ENCODE data around the gene WWC2.
"Not testable (repeated sequence)": the region's sequence is repeated elsewhere in the genome, so short reads cannot be mapped to it uniquely, and the experiment has no call there.

Gene WWC2

GRCh38 chr4:183192571-183192970, 93.5 kb downstream of the WWC2 start:
- no peaks in the 10 kb centered on the region for H3K9me3 Mint-ChIP-seq
- H3K36me3 Mint-ChIP-seq (ENCODE audit: insufficient read depth): no peaks in the 10 kb centered on the region
- DNase-seq (no peak), ATAC-seq (replicated peaks) (no peak)
- peaks cover 11 to 30% of the 10 kb centered on the region in 2 donors for H3K27me3 Mint-ChIP-seq
- H3K4me1 Mint-ChIP-seq (ENCODE audit: low read depth in 2 of 2): peaks cover 0 to 2% of the 10 kb centered on the region in 2 donors
- no peak overlapping the region for H3K4me3 Mint-ChIP-seq
- no peak overlapping the region for H3K27ac Mint-ChIP-seq

- not testable (repeated sequence) for H3K4me3 Mint-ChIP-seq; ATAC-seq (replicated peaks); H3K9me3 Mint-ChIP-seq; H3K36me3 Mint-ChIP-seq (ENCODE audit: insufficient read depth); DNase-seq; H3K4me1 Mint-ChIP-seq (ENCODE audit: low read depth in 2 of 2); H3K27ac Mint-ChIP-seq
- H3K27me3 Mint-ChIP-seq: peaks cover 1 to 20% of the 10 kb centered on the region in 2 donors
Measured at GRCh38 chr4:183193730-183194338, 94.8 kb downstream of the WWC2 start.

- peaks cover 0 to 2% of the 10 kb centered on the region in 2 donors for H3K4me1 Mint-ChIP-seq (ENCODE audit: low read depth in 2 of 2)
- no peaks in the 10 kb centered on the region for H3K36me3 Mint-ChIP-seq (ENCODE audit: insufficient read depth)
- H3K9me3 Mint-ChIP-seq: no peaks in the 10 kb centered on the region
- ATAC-seq (replicated peaks) (no peak), DNase-seq (no peak)
- H3K27ac Mint-ChIP-seq: no peak overlapping the region
- H3K4me3 Mint-ChIP-seq: no peak overlapping the region
- H3K27me3 Mint-ChIP-seq: peaks cover 0 to 20% of the 10 kb centered on the region in 2 donors
Measured at GRCh38 chr4:183195534-183195933, 96.5 kb downstream of the WWC2 start.

GRCh38 chr4:183197140-183197539, 98.1 kb downstream of the WWC2 start:
- ATAC-seq (replicated peaks): no peak
- Mint-ChIP-seq H3K27ac (no peak overlapping the region), H3K36me3 (ENCODE audit: insufficient read depth) (no peaks in the 10 kb centered on the region), H3K27me3 (peaks cover 0 to 20% of the 10 kb centered on the region in 2 donors), H3K4me3 (no peak overlapping the region), H3K9me3 (no peaks in the 10 kb centered on the region), H3K4me1 (ENCODE audit: low read depth in 2 of 2) (peaks cover 0 to 2% of the 10 kb centered on the region in 2 donors)
- no peak for DNase-seq

GRCh38 chr4:183200453-183200852, 101.4 kb downstream of the WWC2 start:
- Mint-ChIP-seq H3K27me3 (peaks cover 0 to 16% of the 10 kb centered on the region in 2 donors), H3K27ac (no peak overlapping the region), H3K36me3 (ENCODE audit: insufficient read depth) (no peaks in the 10 kb centered on the region), H3K4me3 (no peak overlapping the region), H3K4me1 (ENCODE audit: low read depth in 2 of 2) (peaks cover 0 to 2% of the 10 kb centered on the region in 2 donors), H3K9me3 (no peaks in the 10 kb centered on the region)
- no peak for DNase-seq
- ATAC-seq (replicated peaks): no peak

GRCh38 chr4:183201331-183201730, 102.3 kb downstream of the WWC2 start:
- H3K27me3 Mint-ChIP-seq: peaks cover 0 to 8% of the 10 kb centered on the region in 2 donors
- no peak overlapping the region for H3K27ac Mint-ChIP-seq
- H3K9me3 Mint-ChIP-seq: no peaks in the 10 kb centered on the region
- no peaks in the 10 kb centered on the region for H3K36me3 Mint-ChIP-seq (ENCODE audit: insufficient read depth)
- no peak for ATAC-seq (replicated peaks)
- DNase-seq: no peak
- H3K4me1 Mint-ChIP-seq (ENCODE audit: low read depth in 2 of 2): no peaks in the 10 kb centered on the region
- H3K4me3 Mint-ChIP-seq: no peak overlapping the region

GRCh38 chr4:183202523-183202922, 103.5 kb downstream of the WWC2 start:
- Mint-ChIP-seq H3K27ac (no peak overlapping the region), H3K4me3 (no peak overlapping the region), H3K4me1 (ENCODE audit: low read depth in 2 of 2) (no peaks in the 10 kb centered on the region), H3K36me3 (ENCODE audit: insufficient read depth) (no peaks in the 10 kb centered on the region), H3K9me3 (no peaks in the 10 kb centered on the region), H3K27me3 (peaks cover 0 to 8% of the 10 kb centered on the region in 2 donors)
- DNase-seq: no peak
- no peak for ATAC-seq (replicated peaks)

GRCh38 chr4:183204793-183205192, 105.7 kb downstream of the WWC2 start:
- H3K4me3 Mint-ChIP-seq: no peak overlapping the region
- ATAC-seq (replicated peaks): no peak
- no peaks in the 10 kb centered on the region for H3K4me1 Mint-ChIP-seq (ENCODE audit: low read depth in 2 of 2)
- no peaks in the 10 kb centered on the region for H3K9me3 Mint-ChIP-seq
- H3K36me3 Mint-ChIP-seq (ENCODE audit: insufficient read depth): no peaks in the 10 kb centered on the region
- peaks cover 0 to 8% of the 10 kb centered on the region in 2 donors for H3K27me3 Mint-ChIP-seq
- no peak for DNase-seq
- no peak overlapping the region for H3K27ac Mint-ChIP-seq

- DNase-seq (no peak), ATAC-seq (replicated peaks) (no peak)
- H3K9me3 Mint-ChIP-seq: no peaks in the 10 kb centered on the region
- H3K27me3 Mint-ChIP-seq: peaks cover 0 to 8% of the 10 kb centered on the region in 2 donors
- H3K27ac Mint-ChIP-seq: no peak overlapping the region
- H3K4me3 Mint-ChIP-seq: no peak overlapping the region
- H3K4me1 Mint-ChIP-seq (ENCODE audit: low read depth in 2 of 2): no peaks in the 10 kb centered on the region
- H3K36me3 Mint-ChIP-seq (ENCODE audit: insufficient read depth): no peaks in the 10 kb centered on the region
Measured at GRCh38 chr4:183205193-183205592, 106.1 kb downstream of the WWC2 start.

- no peak for ATAC-seq (replicated peaks)
- Mint-ChIP-seq H3K36me3 (ENCODE audit: insufficient read depth) (no peaks in the 10 kb centered on the region), H3K27ac (no peak overlapping the region)
Measured at GRCh38 chr4:183205709-183206108, 106.7 kb downstream of the WWC2 start.

GRCh38 chr4:183211533-183211932, 112.5 kb downstream of the WWC2 start:
- H3K27ac Mint-ChIP-seq: no peak overlapping the region
- H3K4me3 Mint-ChIP-seq: no peak overlapping the region
- H3K4me1 Mint-ChIP-seq (ENCODE audit: low read depth in 2 of 2): no peaks in the 10 kb centered on the region
- H3K36me3 Mint-ChIP-seq (ENCODE audit: insufficient read depth): no peaks in the 10 kb centered on the region
- DNase-seq (no peak), ATAC-seq (replicated peaks) (no peak)
- peaks cover 0 to 13% of the 10 kb centered on the region in 2 donors for H3K27me3 Mint-ChIP-seq
- no peaks in the 10 kb centered on the region for H3K9me3 Mint-ChIP-seq

More at GRCh38 chr4:183205709-183206108, 106.7 kb downstream of the WWC2 start:
- Mint-ChIP-seq H3K27me3 (peaks cover 0 to 8% of the 10 kb centered on the region in 2 donors), H3K4me1 (ENCODE audit: low read depth in 2 of 2) (no peaks in the 10 kb centered on the region), H3K9me3 (no peaks in the 10 kb centered on the region), H3K4me3 (no peak overlapping the region)
- no peak for DNase-seq

GRCh38 chr4:183213996-183214395, 114.9 kb downstream of the WWC2 start:
- Mint-ChIP-seq H3K27me3 (peaks cover 0 to 4% of the 10 kb centered on the region in 2 donors), H3K4me3 (no peak overlapping the region), H3K4me1 (ENCODE audit: low read depth in 2 of 2) (no peaks in the 10 kb centered on the region), H3K36me3 (ENCODE audit: insufficient read depth) (no peaks in the 10 kb centered on the region), H3K9me3 (no peaks in the 10 kb centered on the region), H3K27ac (no peak overlapping the region)
- DNase-seq: no peak
- no peak for ATAC-seq (replicated peaks)

GRCh38 chr4:183214912-183215488, 115.9 kb downstream of the WWC2 start:
- no peak overlapping the region for H3K27ac Mint-ChIP-seq
- no peaks in the 10 kb centered on the region for H3K4me1 Mint-ChIP-seq (ENCODE audit: low read depth in 2 of 2)
- no peaks in the 10 kb centered on the region for H3K36me3 Mint-ChIP-seq (ENCODE audit: insufficient read depth)
- H3K27me3 Mint-ChIP-seq: peaks cover 0 to 4% of the 10 kb centered on the region in 2 donors
- ATAC-seq (replicated peaks): no peak
- no peaks in the 10 kb centered on the region for H3K9me3 Mint-ChIP-seq
- no peak for DNase-seq
- no peak overlapping the region for H3K4me3 Mint-ChIP-seq

GRCh38 chr4:183220236-183220635, 121.2 kb downstream of the WWC2 start:
- no peaks in the 10 kb centered on the region for H3K4me1 Mint-ChIP-seq (ENCODE audit: low read depth in 2 of 2)
- H3K9me3 Mint-ChIP-seq: no peaks in the 10 kb centered on the region
- no peak for ATAC-seq (replicated peaks)
- no peak overlapping the region for H3K27ac Mint-ChIP-seq
- H3K36me3 Mint-ChIP-seq (ENCODE audit: insufficient read depth): no peaks in the 10 kb centered on the region
- H3K4me3 Mint-ChIP-seq: no peak overlapping the region
- no peaks in the 10 kb centered on the region for H3K27me3 Mint-ChIP-seq
- DNase-seq: no peak
